K562 (cell line): ENCODE measurements around the gene USP14. TPM values are rescaled to one million over a fixed set of nuclear protein-coding genes. Genes with fewer than 3 reads are reported as not detected.
A peak's percentile ranks its signal among the peaks of the same experiment; 100 is the strongest.

Experiments used
- ARID2 ChIP-seq: fragments of 450-650 bp; IDR thresholded peaks from 2 replicates; pipeline ENCODE4 v1.6.1; 2017; ENCODE audit warnings: antibody characterized with exemption, mild to moderate bottlenecking
- BRD4 ChIP-seq: fragments of 200-600 bp; sonication (generic); IDR thresholded peaks from 2 replicates; pipeline ENCODE4 v1.6.1; 2017; ENCODE audit warnings: inconsistent platforms
- ILF3 ChIP-seq: fragments of 450-650 bp; IDR thresholded peaks from 2 replicates; pipeline ENCODE4 v1.6.1; 2018; ENCODE audit warnings: antibody characterized with exemption, mild to moderate bottlenecking, moderate library complexity, borderline replicate concordance
- SMARCB1 ChIP-seq: IDR thresholded peaks from 2 replicates; pipeline ENCODE4 v1.6.1; 2011; ENCODE audit warnings: improper control_type of control experiment, low read depth; ENCODE audit not compliant: insufficient read length
- ZFP30 ChIP-seq: fragments of 250-450 bp; sonication (Bioruptor Pico); IDR thresholded peaks from 2 replicates; pipeline ENCODE4 v1.8.0; 2022; ENCODE audit warnings: moderate library complexity, mild to moderate bottlenecking, inconsistent platforms, borderline replicate concordance
- ZKSCAN3 ChIP-seq: fragments of 250-450 bp; sonication (Bioruptor Pico); IDR thresholded peaks from 2 replicates; pipeline ENCODE4 v1.4.0; 2020
- ZNF239 ChIP-seq: fragments of 250-450 bp; sonication (Bioruptor Pico); IDR thresholded peaks from 2 replicates; pipeline ENCODE4 v1.4.0; 2020; ENCODE audit warnings: mild to moderate bottlenecking
- ZNF41 ChIP-seq: fragments of 250-450 bp; sonication (Bioruptor Pico); conservative IDR thresholded peaks from 2 replicates; pipeline ENCODE4 v1.4.0; 2020; ENCODE audit warnings: mild to moderate bottlenecking
- polyA plus RNA-seq, 8 experiments: library from polyadenylated mRNA; depleted of rRNA in 4 of 8; stranded (reverse) in 5 of 8; unstranded in 3 of 8; fragments of >200 nt; fragmentation: Nextera tagmentation in 2 of 8; fragmentation: Illumina TruSeq in 1 of 8; extraction: Ambion mirVana in 2 of 8; extraction: Trizol in 1 of 8; gene quantifications; 2 replicates each; pipeline versions ENCODE4 v1.2.1 to v1.2.3, GENCODE V29; 2011 to 2014; ENCODE audit warnings: inconsistent platforms in 1 of 8, missing spikeins in 1 of 8
- total RNA-seq, 7 experiments: library from RNA; depleted of rRNA in 6 of 7; stranded (reverse); fragments of >200 nt in 6 of 7; fragmentation: Illumina TruSeq in 2 of 7; extraction: Trizol in 2 of 7; gene quantifications; 2 replicates each; pipeline versions ENCODE4 v1.2.1 to v1.2.3, GENCODE V29; 2011 to 2021; ENCODE audit warnings: low replicate concordance in 1 of 7
- TF ChIP-seq, protein P1 (sequence below): sonication (generic); formaldehyde crosslinking; IDR thresholded peaks from 2 replicates; pipeline ENCODE4 v1.8.0; 2022; ENCODE audit warnings: missing genetic modification reagents, mild to moderate bottlenecking, moderate library complexity, borderline replicate concordance
- TF ChIP-seq, protein P2 (sequence below): fragments of 450-650 bp; IDR thresholded peaks from 2 replicates; pipeline ENCODE4 v1.6.1; 2018; ENCODE audit warnings: mild to moderate bottlenecking, low read depth; ENCODE audit not compliant: partially characterized antibody
- TF ChIP-seq, protein P3 (sequence below), 2 experiments: fragments of 150-350 bp in 1 of 2; IDR thresholded peaks; 2 replicates each; pipeline ENCODE4 v1.6.1; 2012 to 2016; ENCODE audit warnings: low read depth in 2 of 2, low read length in 2 of 2, mild to moderate bottlenecking in 1 of 2, moderate library complexity in 1 of 2
- TF ChIP-seq, protein P4 (sequence below), 2 experiments: fragments of 450-650 bp in 1 of 2; sonication (generic) in 1 of 2; formaldehyde crosslinking; conservative IDR thresholded peaks; 2 replicates each; pipeline versions ENCODE4 v1.4.0 to v1.8.1; 2020 to 2022; ENCODE audit warnings: mild to moderate bottlenecking in 1 of 2, missing genetic modification reagents in 1 of 2
- TF ChIP-seq, protein P5 (sequence below): IDR thresholded peaks from 2 replicates; pipeline ENCODE4 v1.6.1; 2011; ENCODE audit not compliant: insufficient read length; ENCODE audit errors: extremely low read depth

Gene USP14
- total and polyA plus RNA-seq, 9 of the 15 experiments (the other 6 are each of a cell fraction or from before 2014, with no cell fraction given): 18.7 to 129 (median 40.3) TPM

DNA sequence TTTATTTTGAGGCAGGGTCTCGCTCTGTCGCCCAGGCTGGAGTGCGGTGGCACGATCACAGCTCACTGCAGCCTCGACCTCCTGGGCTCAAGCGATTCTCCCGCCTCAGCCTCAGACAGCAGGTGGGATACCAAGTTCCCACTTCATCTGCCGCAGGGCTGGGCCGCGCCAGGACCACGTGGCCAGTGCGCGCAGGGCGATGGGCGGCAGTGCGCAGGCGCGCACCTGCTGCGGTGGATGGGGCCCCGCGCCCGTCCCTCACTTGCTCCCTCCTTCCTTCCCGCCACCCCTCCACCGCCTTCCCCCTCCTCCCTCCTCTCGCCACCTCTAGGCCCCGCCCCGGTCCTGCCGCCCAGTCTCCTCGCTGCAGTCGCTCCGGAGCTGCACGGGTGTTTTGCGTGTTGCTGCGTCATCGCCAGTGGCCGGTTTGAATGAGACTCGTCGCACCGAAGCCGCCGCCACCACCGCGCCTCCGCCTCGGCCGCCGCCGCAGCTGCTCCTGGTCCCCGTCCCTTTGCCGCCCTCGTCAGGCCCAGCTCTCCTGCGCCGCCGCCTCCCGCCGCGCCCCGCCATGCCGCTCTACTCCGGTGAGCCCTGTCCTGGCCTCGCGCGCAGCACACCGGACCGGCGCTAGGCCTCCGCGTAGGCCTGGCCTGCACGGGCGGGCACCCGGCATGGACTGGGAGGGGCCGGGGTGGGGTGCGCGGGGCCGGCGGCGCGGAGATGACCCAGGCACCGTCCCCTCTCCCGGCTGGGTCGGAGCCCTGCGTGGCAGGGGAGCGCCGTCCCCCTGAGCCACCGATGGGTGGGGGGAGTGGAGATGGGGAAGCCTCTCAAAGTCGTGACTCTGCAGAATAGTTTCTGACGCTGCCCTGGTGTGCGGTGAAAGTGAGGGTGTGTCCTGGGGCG lies at the start of gene USP14 (continued):
- TF ChIP-seq, protein P1, sequence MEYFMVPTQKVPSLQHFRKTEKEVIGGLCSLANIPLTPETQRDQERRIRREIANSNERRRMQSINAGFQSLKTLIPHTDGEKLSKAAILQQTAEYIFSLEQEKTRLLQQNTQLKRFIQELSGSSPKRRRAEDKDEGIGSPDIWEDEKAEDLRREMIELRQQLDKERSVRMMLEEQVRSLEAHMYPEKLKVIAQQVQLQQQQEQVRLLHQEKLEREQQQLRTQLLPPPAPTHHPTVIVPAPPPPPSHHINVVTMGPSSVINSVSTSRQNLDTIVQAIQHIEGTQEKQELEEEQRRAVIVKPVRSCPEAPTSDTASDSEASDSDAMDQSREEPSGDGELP (CRISPR knock-in tag): peak; percentile 91
- no peak for TF ChIP-seq ZKSCAN3
- TF ChIP-seq, protein P2, sequence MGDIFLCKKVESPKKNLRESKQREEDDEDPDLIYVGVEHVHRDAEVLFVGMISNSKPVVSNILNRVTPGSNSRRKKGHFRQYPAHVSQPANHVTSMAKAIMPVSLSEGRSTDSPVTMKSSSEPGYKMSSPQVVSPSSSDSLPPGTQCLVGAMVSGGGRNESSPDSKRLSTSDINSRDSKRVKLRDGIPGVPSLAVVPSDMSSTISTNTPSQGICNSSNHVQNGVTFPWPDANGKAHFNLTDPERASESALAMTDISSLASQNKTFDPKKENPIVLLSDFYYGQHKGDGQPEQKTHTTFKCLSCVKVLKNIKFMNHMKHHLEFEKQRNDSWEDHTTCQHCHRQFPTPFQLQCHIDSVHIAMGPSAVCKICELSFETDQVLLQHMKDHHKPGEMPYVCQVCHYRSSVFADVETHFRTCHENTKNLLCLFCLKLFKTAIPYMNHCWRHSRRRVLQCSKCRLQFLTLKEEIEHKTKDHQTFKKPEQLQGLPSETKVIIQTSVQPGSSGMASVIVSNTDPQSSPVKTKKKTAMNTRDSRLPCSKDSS: no peak
- peak; percentile 68; the same call in 1 of the 2 replicates for TF ChIP-seq ZNF41 (CRISPR knock-in tag)
- peak; percentile 97 for TF ChIP-seq BRD4
- no peak for TF ChIP-seq ARID2
- TF ChIP-seq, protein P3, sequence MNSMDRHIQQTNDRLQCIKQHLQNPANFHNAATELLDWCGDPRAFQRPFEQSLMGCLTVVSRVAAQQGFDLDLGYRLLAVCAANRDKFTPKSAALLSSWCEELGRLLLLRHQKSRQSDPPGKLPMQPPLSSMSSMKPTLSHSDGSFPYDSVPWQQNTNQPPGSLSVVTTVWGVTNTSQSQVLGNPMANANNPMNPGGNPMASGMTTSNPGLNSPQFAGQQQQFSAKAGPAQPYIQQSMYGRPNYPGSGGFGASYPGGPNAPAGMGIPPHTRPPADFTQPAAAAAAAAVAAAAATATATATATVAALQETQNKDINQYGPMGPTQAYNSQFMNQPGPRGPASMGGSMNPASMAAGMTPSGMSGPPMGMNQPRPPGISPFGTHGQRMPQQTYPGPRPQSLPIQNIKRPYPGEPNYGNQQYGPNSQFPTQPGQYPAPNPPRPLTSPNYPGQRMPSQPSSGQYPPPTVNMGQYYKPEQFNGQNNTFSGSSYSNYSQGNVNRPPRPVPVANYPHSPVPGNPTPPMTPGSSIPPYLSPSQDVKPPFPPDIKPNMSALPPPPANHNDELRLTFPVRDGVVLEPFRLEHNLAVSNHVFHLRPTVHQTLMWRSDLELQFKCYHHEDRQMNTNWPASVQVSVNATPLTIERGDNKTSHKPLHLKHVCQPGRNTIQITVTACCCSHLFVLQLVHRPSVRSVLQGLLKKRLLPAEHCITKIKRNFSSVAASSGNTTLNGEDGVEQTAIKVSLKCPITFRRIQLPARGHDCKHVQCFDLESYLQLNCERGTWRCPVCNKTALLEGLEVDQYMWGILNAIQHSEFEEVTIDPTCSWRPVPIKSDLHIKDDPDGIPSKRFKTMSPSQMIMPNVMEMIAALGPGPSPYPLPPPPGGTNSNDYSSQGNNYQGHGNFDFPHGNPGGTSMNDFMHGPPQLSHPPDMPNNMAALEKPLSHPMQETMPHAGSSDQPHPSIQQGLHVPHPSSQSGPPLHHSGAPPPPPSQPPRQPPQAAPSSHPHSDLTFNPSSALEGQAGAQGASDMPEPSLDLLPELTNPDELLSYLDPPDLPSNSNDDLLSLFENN (IDR thresholded peaks at IDR 0.05; ENCODE audit: low read depth in 2 of 2, low read length in 2 of 2): no peak
- TF ChIP-seq ZNF239 (CRISPR knock-in tag): peak; percentile 40; the same call in 1 of the 2 replicates
- TF ChIP-seq, protein P4, sequence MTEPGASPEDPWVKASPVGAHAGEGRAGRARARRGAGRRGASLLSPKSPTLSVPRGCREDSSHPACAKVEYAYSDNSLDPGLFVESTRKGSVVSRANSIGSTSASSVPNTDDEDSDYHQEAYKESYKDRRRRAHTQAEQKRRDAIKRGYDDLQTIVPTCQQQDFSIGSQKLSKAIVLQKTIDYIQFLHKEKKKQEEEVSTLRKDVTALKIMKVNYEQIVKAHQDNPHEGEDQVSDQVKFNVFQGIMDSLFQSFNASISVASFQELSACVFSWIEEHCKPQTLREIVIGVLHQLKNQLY (CRISPR knock-in tag; conservative IDR thresholded peaks at IDR 0.05): peak; percentile 31 to 98; a peak in 2 of 4 replicates
- no peak for TF ChIP-seq ZFP30 (CRISPR knock-in tag)
- no peak for TF ChIP-seq SMARCB1
- peak; percentile 39; the same call in 1 of the 2 replicates for TF ChIP-seq ILF3
- TF ChIP-seq, protein P5, sequence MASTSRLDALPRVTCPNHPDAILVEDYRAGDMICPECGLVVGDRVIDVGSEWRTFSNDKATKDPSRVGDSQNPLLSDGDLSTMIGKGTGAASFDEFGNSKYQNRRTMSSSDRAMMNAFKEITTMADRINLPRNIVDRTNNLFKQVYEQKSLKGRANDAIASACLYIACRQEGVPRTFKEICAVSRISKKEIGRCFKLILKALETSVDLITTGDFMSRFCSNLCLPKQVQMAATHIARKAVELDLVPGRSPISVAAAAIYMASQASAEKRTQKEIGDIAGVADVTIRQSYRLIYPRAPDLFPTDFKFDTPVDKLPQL: no peak
